Sigmoid colon (tissue), 4 donors: ENCODE results near the gene CSF3R.

Source experiments
- CTCF ChIP-seq, 4 experiments: fragments of 450-650 bp in 3 of 4; fragments of 200-600 bp in 1 of 4; IDR thresholded peaks; one replicate each; pipeline ENCODE4 v1.5.1; 2016 to 2019; ENCODE audit warnings: antibody characterized with exemption in 4 of 4, mild to moderate bottlenecking in 3 of 4, moderate library complexity in 2 of 4
- POLR2A ChIP-seq, 2 donors: fragments of 450-650 bp; IDR thresholded peaks; one replicate each; pipeline ENCODE4 v1.6.1; 2016; ENCODE audit warnings: antibody characterized with exemption in 2 of 2, mild to moderate bottlenecking in 2 of 2, moderate library complexity in 2 of 2
- POLR2AphosphoS5 ChIP-seq, 4 donors: sonication (generic); formaldehyde crosslinking; IDR thresholded peaks; one replicate each; pipeline ENCODE4 v1.6.1; 2017; ENCODE audit warnings: antibody characterized with exemption in 4 of 4

DNA sequence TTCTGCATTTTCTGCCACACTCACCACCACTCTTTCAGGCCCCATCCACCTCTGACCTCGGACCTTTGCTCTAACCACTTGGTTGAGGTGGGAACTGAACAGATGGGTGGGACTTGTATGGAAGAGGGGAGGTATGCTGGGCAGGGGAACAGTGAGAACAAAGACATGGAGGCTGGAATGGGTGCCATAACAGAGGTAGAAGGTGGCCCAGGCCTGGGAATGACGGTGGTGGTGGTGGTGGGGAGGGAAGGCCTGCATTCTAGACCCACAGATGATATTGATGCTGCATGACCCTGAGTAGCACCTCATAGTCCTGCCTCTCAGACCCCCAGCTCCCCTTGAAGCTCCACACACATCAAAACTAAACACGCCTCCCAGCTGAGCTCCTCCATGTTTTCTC is 5.2 kb upstream of the CSF3R start:
- TF ChIP-seq POLR2A (IDR thresholded peaks at IDR 0.05) = no peak
- no peak for TF ChIP-seq CTCF (IDR thresholded peaks at IDR 0.05)
- no peak for TF ChIP-seq POLR2AphosphoS5 (IDR thresholded peaks at IDR 0.05)
